ENCODE measurements around the gene ZNF548. TPM values are rescaled to one million over a fixed set of nuclear protein-coding genes. Genes with fewer than 3 reads are reported as not detected.

Gene ZNF548
- total RNA-seq, 4 donors from 2014 or later, result 20.3 to 29.3 (median 23.5) TPM

GRCh38 chr19:57406516-57407123 lies 17.0 kb downstream of the ZNF548 start:
- intact Hi-C loops (cut with DNase I; ENCODE audit: low total_unique reads), result loop anchor here (10.0 kb wide), 1 partner anchor 748 kb away; the partner anchor contains the start of gene ZNF329
- no peak overlapping the region for H3K4me3 ChIP-seq (ENCODE audit: low read depth, poor library complexity, severe bottlenecking)
- WGBS, 2 donors, result 11 to 12% methylated on average over 4 to 7 of the region's 8 CpGs
- TF ChIP-seq CTCF (IDR thresholded peaks at IDR 0.05), result no peak
- no peak for TF ChIP-seq POLR2A (IDR thresholded peaks at IDR 0.05)
- DNase-seq (ENCODE audit: low spot score in 2 of 2), result peak in 1 of 2 donors; percentile 29

GRCh38 chr19:57410877-57411671 lies 21.4 kb downstream of the ZNF548 start, which contains the start of gene ZNF17:
Gene ZNF17 (plus strand): TSS chr19:57411161. CDS start chr19:57413616, 2,455 bp downstream.
- intact Hi-C loops (cut with DNase I; ENCODE audit: low total_unique reads), result no loop called here
- TF ChIP-seq CTCF (IDR thresholded peaks at IDR 0.05) (no peak), POLR2A (IDR thresholded peaks at IDR 0.05) (no peak)
- DNase-seq (ENCODE audit: low spot score in 2 of 2), result peak; percentile 94 to 98
- H3K4me3 ChIP-seq (ENCODE audit: low read depth, poor library complexity, severe bottlenecking), result peak within 1 kb of the TSS; percentile 96
- 0 to 1% methylated on average over 37 to 54 of the region's 55 CpGs for WGBS, 2 donors

- intact Hi-C loops (cut with DNase I; ENCODE audit: low total_unique reads), result no loop called here
- no peak for DNase-seq (ENCODE audit: low spot score in 2 of 2)
- TF ChIP-seq POLR2A (IDR thresholded peaks at IDR 0.05) (no peak), CTCF (IDR thresholded peaks at IDR 0.05) (no peak)
These were observed 29.8 kb downstream of the ZNF548 start for GRCh38 chr19:57419439-57419838.

GRCh38 chr19:57421037-57421436 lies 31.4 kb downstream of the ZNF548 start:
- 94 to 95% methylated on average over 3 of the region's 3 CpGs for WGBS, 2 donors
- TF ChIP-seq POLR2A (IDR thresholded peaks at IDR 0.05) (no peak), CTCF (IDR thresholded peaks at IDR 0.05) (no peak)
- no peak overlapping the region for H3K4me3 ChIP-seq (ENCODE audit: low read depth, poor library complexity, severe bottlenecking)
- intact Hi-C loops (cut with DNase I; ENCODE audit: low total_unique reads), result no loop called here
- DNase-seq (ENCODE audit: low spot score in 2 of 2), result no peak

More at GRCh38 chr19:57419439-57419838, 29.8 kb downstream of the ZNF548 start:
- H3K4me3 ChIP-seq (ENCODE audit: low read depth, poor library complexity, severe bottlenecking), result no peak overlapping the region
- 98 to 100% methylated on average over 4 of the region's 4 CpGs for WGBS, 2 donors

GRCh38 chr19:57434386-57435061 lies 44.9 kb downstream of the ZNF548 start:
- WGBS, 2 donors, result 26 to 27% methylated on average over 15 of the region's 15 CpGs
- no peak for DNase-seq (ENCODE audit: low spot score in 2 of 2)

More at GRCh38 chr19:57434386-57435061, 44.9 kb downstream of the ZNF548 start:
- intact Hi-C loops (cut with DNase I; ENCODE audit: low total_unique reads), result no loop called here
- peak overlapping the region; percentile 77 for H3K4me3 ChIP-seq (ENCODE audit: low read depth, poor library complexity, severe bottlenecking)
- TF ChIP-seq CTCF (IDR thresholded peaks at IDR 0.05) (no peak), POLR2A (IDR thresholded peaks at IDR 0.05) (no peak)
